K562 (cell line): ENCODE results near the gene MEGF11. TPM values are rescaled to one million over a fixed set of nuclear protein-coding genes. Genes with fewer than 3 reads are reported as not detected.

ENCODE experiments used
- ATAC-seq: fragments of 200-7000 bp; cut with Tn5 transposase; 3 replicates; pipeline ENCODE4 v1.9.1; 2020; ENCODE audit warnings: moderate library complexity
- BruUV-seq: library from RNA; stranded (reverse); fragments of 400-500 nt; replicated peaks from 2 replicates; lab custom pipeline; 2021; lab: Mats Ljungman, UMichigan
- CTCF ChIA-PET: fragments of 300-600 bp; formaldehyde crosslinking; extraction: SDS; loops from one replicate; lab custom pipeline; 2021; ENCODE audit warnings: low intra/inter-chr PET ratio; lab: Yijun Ruan, JAX
- POLR2A ChIA-PET: fragments of 300-600, 350-650 bp; sonication (Branson Sonifier 250); formaldehyde crosslinking; extraction: SDS; loops from one replicate; lab custom pipeline; 2021; ENCODE audit warnings: antibody characterized with exemption, inconsistent platforms; lab: Yijun Ruan, JAX
- DNase-seq, 4 experiments: peaks; one replicate each; pipeline versions ENCODE4 v3.0.0 to v3.0.0-alpha.2; 2011 to 2018; ENCODE audit warnings: low spot score in 3 of 4, mixed read lengths in 3 of 4; ENCODE audit errors: extremely low read depth in 1 of 4
- FAIRE-seq: peaks from 2 replicates; lab custom pipeline; 2011; peaks lifted over from hg19 to GRCh38; lab: Jason Lieb, UNC
- H2AFZ ChIP-seq: 2 replicates; pipeline ENCODE4 v1.6.0; 2011; ENCODE audit warnings: low read depth, low read length, control low read depth, inconsistent platforms
- H3K27ac ChIP-seq: fragments of 200-600 bp; 3 replicates; pipeline ENCODE4 v1.8.0; 2011; ENCODE audit warnings: low read depth, mild to moderate bottlenecking, control low read depth, inconsistent platforms, low read length, moderate library complexity, mixed read lengths; ENCODE audit errors: extremely low read depth
- H3K27me3 ChIP-seq, 2 experiments: fragments of 300-600 bp in 1 of 2; 2 replicates in 1 of 2; 3 replicates in 1 of 2; pipeline versions ENCODE4 v1.6.0 to v1.8.0; 2011; ENCODE audit warnings: inconsistent platforms in 2 of 2, low read length in 2 of 2, mild to moderate bottlenecking in 1 of 2, mixed read lengths in 1 of 2, moderate library complexity in 1 of 2; ENCODE audit not compliant: control insufficient read depth in 2 of 2, insufficient read depth in 2 of 2
- H3K36me3 ChIP-seq: fragments of 300-600 bp; 3 replicates; pipeline ENCODE4 v1.8.0; 2011; ENCODE audit warnings: mild to moderate bottlenecking, low read length, inconsistent platforms; ENCODE audit not compliant: control insufficient read depth, insufficient read depth
- H3K4me1 ChIP-seq, 2 experiments: fragments of 200-600 bp in 1 of 2; replicated peaks in 1 of 2; 2 replicates in 1 of 2; 3 replicates in 1 of 2; pipeline versions ENCODE4 v1.5.1 to v1.8.0; 2011; ENCODE audit warnings: inconsistent platforms in 2 of 2, low read length in 2 of 2, mild to moderate bottlenecking in 1 of 2, mixed read lengths in 1 of 2, moderate library complexity in 1 of 2; ENCODE audit not compliant: control insufficient read depth in 2 of 2, insufficient read depth in 2 of 2
- H3K4me2 ChIP-seq: 2 replicates; pipeline ENCODE4 v1.6.1; 2011; ENCODE audit warnings: low read length, control low read depth, inconsistent platforms, mixed read lengths; ENCODE audit not compliant: insufficient read depth
- H3K4me3 ChIP-seq: fragments of 200-600 bp; sonication (generic), shearing (Covaris generic); 2 replicates; pipeline ENCODE4 v1.5.1; 2016; ENCODE audit warnings: control low read depth, inconsistent platforms
- H3K79me2 ChIP-seq: fragments of 200-600 bp; 3 replicates; pipeline ENCODE4 v1.8.0; 2011; ENCODE audit warnings: low read length, inconsistent platforms; ENCODE audit not compliant: control insufficient read depth, insufficient read depth
- H3K9ac ChIP-seq, 2 experiments: 2 replicates each; pipeline versions ENCODE4 v1.6.0 to v1.6.1; 2011; ENCODE audit warnings: low read depth in 2 of 2, low read length in 2 of 2, control low read depth in 1 of 2, inconsistent platforms in 1 of 2, mild to moderate bottlenecking in 1 of 2, mixed read lengths in 1 of 2; ENCODE audit not compliant: insufficient read depth in 1 of 2
- H3K9me1 ChIP-seq: one replicate; pipeline ENCODE4 v1.6.0; 2011; ENCODE audit warnings: inconsistent platforms, mild to moderate bottlenecking, low read length, moderate library complexity; ENCODE audit not compliant: control insufficient read depth, insufficient read depth
- H3K9me3 ChIP-seq: replicated peaks from 2 replicates; pipeline ENCODE4 v1.5.1; 2011; ENCODE audit warnings: low read depth, low read length, inconsistent platforms; ENCODE audit not compliant: control insufficient read depth, insufficient read depth
- H4K20me1 ChIP-seq: replicated peaks from 2 replicates; pipeline ENCODE4 v1.6.1; 2011; ENCODE audit warnings: low read length, inconsistent platforms, mixed read lengths; ENCODE audit not compliant: control insufficient read depth, insufficient read depth
- BCL6 ChIP-seq: fragments of 250-450 bp; sonication (Bioruptor Pico); IDR thresholded peaks from 2 replicates; pipeline ENCODE4 v1.4.0; 2020
- BRD9 ChIP-seq: fragments of 450-650 bp; IDR thresholded peaks from 2 replicates; pipeline ENCODE4 v1.6.1; 2018; ENCODE audit warnings: low read depth; ENCODE audit not compliant: partially characterized antibody
- FOXK2 ChIP-seq, 2 experiments: fragments of 450-650 bp; IDR thresholded peaks in 1 of 2; conservative IDR thresholded peaks in 1 of 2; 2 replicates each; pipeline ENCODE4 v1.6.1; 2016; ENCODE audit warnings: low read depth in 2 of 2, mild to moderate bottlenecking in 1 of 2
- IRF1 ChIP-seq: sonication (generic); formaldehyde crosslinking; IDR thresholded peaks from 2 replicates; pipeline ENCODE4 v1.8.0; 2022; ENCODE audit warnings: missing genetic modification reagents, mild to moderate bottlenecking, borderline replicate concordance
- PRDM10 ChIP-seq: fragments of 450-650 bp; IDR thresholded peaks from 2 replicates; pipeline ENCODE4 v1.6.1; 2018; ENCODE audit not compliant: partially characterized antibody
- SETDB1 ChIP-seq: IDR thresholded peaks from one replicate; pipeline ENCODE4 v1.6.1; 2012; ENCODE audit warnings: low read length, control low read depth, inconsistent platforms
- TGIF2 ChIP-seq: sonication (generic); formaldehyde crosslinking; IDR thresholded peaks from 2 replicates; pipeline ENCODE4 v1.8.1; 2022; ENCODE audit warnings: mild to moderate bottlenecking, missing genetic modification reagents, moderate library complexity
- YY1 ChIP-seq, 3 experiments: IDR thresholded peaks; 2 replicates each; pipeline ENCODE4 v1.6.1; 2011; ENCODE audit warnings: low read length in 2 of 3, mild to moderate bottlenecking in 2 of 3, moderate library complexity in 2 of 3, borderline replicate concordance in 1 of 3, control low read depth in 1 of 3, low read depth in 1 of 3; ENCODE audit not compliant: insufficient read depth in 3 of 3, insufficient replicate concordance in 2 of 3, control insufficient read depth in 1 of 3, insufficient read length in 1 of 3; ENCODE audit errors: extremely low read depth in 1 of 3
- ZBTB7A ChIP-seq: IDR thresholded peaks from 2 replicates; pipeline ENCODE4 v1.6.1; 2011; ENCODE audit warnings: low read depth, mild to moderate bottlenecking, low read length, moderate library complexity, borderline replicate concordance; ENCODE audit not compliant: control insufficient read depth
- ZNF324 ChIP-seq: fragments of 250-450 bp; sonication (Bioruptor Pico); IDR thresholded peaks from 2 replicates; pipeline ENCODE4 v1.4.0; 2020; ENCODE audit warnings: mild to moderate bottlenecking
- WGBS: fragments of 100-300 bp; shearing (Covaris generic); methylation state at CpG from one replicate; pipeline ENCODE4 v1.1.6; 2016; ENCODE audit warnings: low coverage, mixed read lengths; ENCODE audit not compliant: insufficient coverage; ENCODE audit errors: missing lambda C conversion rate; 5-methylcytosine and 5-hydroxymethylcytosine counted together
- in situ Hi-C: fragments of 300-500 bp; cut with MboI; formaldehyde crosslinking; loops from 4 replicates; pipeline ENCODE4 v1.15.0; 2018; ENCODE audit warnings: inconsistent platforms, mixed read lengths
- intact Hi-C: fragments of 100-400 bp; cut with micrococcal nuclease; formaldehyde crosslinking; loops from 2 replicates; pipeline ENCODE4 v1.14.2; 2022
- polyA plus RNA-seq, 8 experiments: library from polyadenylated mRNA; depleted of rRNA in 4 of 8; stranded (reverse) in 5 of 8; unstranded in 3 of 8; fragments of >200 nt; fragmentation: Nextera tagmentation in 2 of 8; fragmentation: Illumina TruSeq in 1 of 8; extraction: Ambion mirVana in 2 of 8; extraction: Trizol in 1 of 8; gene quantifications; 2 replicates each; pipeline versions ENCODE4 v1.2.1 to v1.2.3, GENCODE V29; 2011 to 2014; ENCODE audit warnings: inconsistent platforms in 1 of 8, missing spikeins in 1 of 8
- total RNA-seq, 7 experiments: library from RNA; depleted of rRNA in 6 of 7; stranded (reverse); fragments of >200 nt in 6 of 7; fragmentation: Illumina TruSeq in 2 of 7; extraction: Trizol in 2 of 7; gene quantifications; 2 replicates each; pipeline versions ENCODE4 v1.2.1 to v1.2.3, GENCODE V29; 2011 to 2021; ENCODE audit warnings: low replicate concordance in 1 of 7

Gene MEGF11
- total and polyA plus RNA-seq, 9 of the 15 experiments (the other 6 are each of a cell fraction or from before 2014, with no cell fraction given) = 0.06 to 0.23 (median 0.20) TPM; not detected in 6

GRCh38 chr15:66154581-66154980, 99.0 kb downstream of the MEGF11 start:
- H2AFZ ChIP-seq = no peak overlapping the region
- H3K9me1 ChIP-seq = peaks cover 3% of the 10 kb centered on the region
- no peak overlapping the region for H3K27ac ChIP-seq
- DNase-seq (no peak), FAIRE-seq (no peak), ATAC-seq (no peak)
- H3K4me3 ChIP-seq = no peak overlapping the region
- ChIA-PET POLR2A (interaction anchor here (2.0 kb wide), 1 partner anchor 11 kb away, joined by 5 read pairs; no protein-coding TSS in a partner anchor), CTCF (no interaction called here)
- H3K4me2 ChIP-seq = no peak overlapping the region
- H3K27me3 ChIP-seq = peaks cover 31 to 69% of the 10 kb centered on the region in 2 experiments
- in situ Hi-C loops = no loop called here
- 2% methylated on average over 4 of the region's 4 CpGs for WGBS
- no TSS peak for BruUV-seq
- TF ChIP-seq TGIF2 (CRISPR knock-in tag) = no peak
- TF ChIP-seq ZNF324 (CRISPR knock-in tag) = no peak
- no peak for TF ChIP-seq PRDM10
- TF ChIP-seq YY1 (IDR thresholded peaks at IDR 0.05; ENCODE audit: borderline replicate concordance in 1 of 3, control insufficient read depth in 1 of 3, extremely low read depth in 1 of 3, insufficient read depth in 3 of 3, insufficient read length in 1 of 3, insufficient replicate concordance in 2 of 3, low read depth in 1 of 3, low read length in 2 of 3) = no peak
- TF ChIP-seq ZBTB7A = no peak
- TF ChIP-seq IRF1 = no peak
- TF ChIP-seq BCL6 = no peak
- no peak for TF ChIP-seq BRD9
- TF ChIP-seq SETDB1 = no peak
- TF ChIP-seq FOXK2 (conservative IDR thresholded peaks at IDR 0.05 in 1 of 2, IDR thresholded peaks at IDR 0.05 in 1 of 2; ENCODE audit: low read depth in 2 of 2) = no peak
- H3K36me3 ChIP-seq = no peaks in the 10 kb centered on the region
- H4K20me1 ChIP-seq = peaks cover 11% of the 10 kb centered on the region
- H3K9ac ChIP-seq = no peak overlapping the region
- H3K79me2 ChIP-seq = no peaks in the 10 kb centered on the region
- no peaks in the 10 kb centered on the region; a peak in 1 of 5 replicates for H3K4me1 ChIP-seq
- intact Hi-C loops = no loop called here
- no peaks in the 10 kb centered on the region for H3K9me3 ChIP-seq
